Omental fat pad (tissue), 4 donors: ENCODE measurements around the gene CHI3L2. TPM values are rescaled to one million over a fixed set of nuclear protein-coding genes. Genes with fewer than 3 reads are reported as not detected.

Experiments
- ATAC-seq: fragments of 150-250 bp; one replicate; pipeline ENCODE4 v1.9.1; 2016; ENCODE audit warnings: mild to moderate bottlenecking, moderate library complexity; ENCODE audit not compliant: low FRiP score
- DNase-seq: peaks from one replicate; pipeline ENCODE4 v3.0.0-alpha.2; 2019; ENCODE audit warnings: low spot score
- total RNA-seq, 4 donors: library from RNA; depleted of rRNA; stranded (reverse); fragments of >200 nt; gene quantifications; one replicate each; pipeline ENCODE4 v1.1.0, GENCODE V29; 2016
- TF ChIP-seq, protein P1 (sequence below), 3 donors: fragments of 450-650 bp; IDR thresholded peaks; one replicate each; pipeline ENCODE4 v1.5.1; 2016 to 2017; ENCODE audit warnings: antibody characterized with exemption in 3 of 3, mild to moderate bottlenecking in 3 of 3, moderate library complexity in 2 of 3

The CHI3L2 gene
- total RNA-seq, 4 donors from 2014 or later, result 1.2 to 28.5 (median 6.1) TPM

GRCh38 chr1:111274653-111275052 is 47.1 kb downstream of the CHI3L2 start:
- DNase-seq, result no peak
- TF ChIP-seq, protein P1, sequence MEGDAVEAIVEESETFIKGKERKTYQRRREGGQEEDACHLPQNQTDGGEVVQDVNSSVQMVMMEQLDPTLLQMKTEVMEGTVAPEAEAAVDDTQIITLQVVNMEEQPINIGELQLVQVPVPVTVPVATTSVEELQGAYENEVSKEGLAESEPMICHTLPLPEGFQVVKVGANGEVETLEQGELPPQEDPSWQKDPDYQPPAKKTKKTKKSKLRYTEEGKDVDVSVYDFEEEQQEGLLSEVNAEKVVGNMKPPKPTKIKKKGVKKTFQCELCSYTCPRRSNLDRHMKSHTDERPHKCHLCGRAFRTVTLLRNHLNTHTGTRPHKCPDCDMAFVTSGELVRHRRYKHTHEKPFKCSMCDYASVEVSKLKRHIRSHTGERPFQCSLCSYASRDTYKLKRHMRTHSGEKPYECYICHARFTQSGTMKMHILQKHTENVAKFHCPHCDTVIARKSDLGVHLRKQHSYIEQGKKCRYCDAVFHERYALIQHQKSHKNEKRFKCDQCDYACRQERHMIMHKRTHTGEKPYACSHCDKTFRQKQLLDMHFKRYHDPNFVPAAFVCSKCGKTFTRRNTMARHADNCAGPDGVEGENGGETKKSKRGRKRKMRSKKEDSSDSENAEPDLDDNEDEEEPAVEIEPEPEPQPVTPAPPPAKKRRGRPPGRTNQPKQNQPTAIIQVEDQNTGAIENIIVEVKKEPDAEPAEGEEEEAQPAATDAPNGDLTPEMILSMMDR (IDR thresholded peaks at IDR 0.05), result no peak
- ATAC-seq, result peak; percentile 10

DNA sequence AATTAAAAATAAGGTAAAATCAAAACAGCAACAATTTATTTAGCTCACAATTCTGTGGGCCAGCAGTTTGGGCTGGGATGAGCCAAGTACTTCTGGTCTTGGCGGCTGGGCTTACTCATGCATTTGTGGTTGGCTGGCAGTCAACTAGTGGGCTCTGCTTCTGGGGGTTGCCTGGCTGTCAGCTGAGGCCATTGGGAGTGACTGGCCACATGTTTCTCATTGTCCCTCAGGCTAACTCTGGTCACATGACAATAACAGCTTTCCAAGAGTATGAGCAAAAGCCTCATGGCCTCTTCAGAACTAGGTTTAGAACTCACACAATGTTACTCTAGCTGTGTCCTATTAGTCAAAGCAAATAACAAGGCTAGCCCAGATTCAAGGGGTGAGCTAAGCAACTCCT is 47.6 kb downstream of the CHI3L2 start:
- TF ChIP-seq, protein P1 (IDR thresholded peaks at IDR 0.05), result no peak
- ATAC-seq (peak; percentile 57), DNase-seq (no peak)

GRCh38 chr1:111275780-111276433 is 48.4 kb downstream of the CHI3L2 start:
- no peak for DNase-seq
- TF ChIP-seq, protein P1 (IDR thresholded peaks at IDR 0.05), result no peak
- no peak for ATAC-seq

DNA sequence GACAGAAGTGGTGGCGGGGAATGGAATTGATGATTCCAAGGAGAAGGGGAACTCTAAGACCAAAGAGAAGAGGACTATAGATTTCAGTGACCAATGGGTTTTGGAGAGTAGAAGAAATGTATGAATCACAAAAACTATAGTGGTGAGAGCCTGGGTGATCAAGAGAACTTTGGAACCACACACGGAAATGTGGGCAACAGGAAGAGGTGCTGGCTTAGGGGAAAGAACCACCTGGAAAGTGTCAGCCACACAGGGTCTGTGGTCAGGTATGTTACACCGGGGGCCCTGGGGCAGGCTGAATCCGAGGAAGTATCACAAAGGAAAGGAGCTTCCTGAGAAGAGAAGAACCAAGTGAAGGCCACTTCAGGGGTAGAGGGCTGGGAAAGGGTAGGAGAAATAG is 51.6 kb downstream of the CHI3L2 start:
- ATAC-seq (no peak), DNase-seq (no peak)
- TF ChIP-seq, protein P1 (IDR thresholded peaks at IDR 0.05), result no peak

DNA sequence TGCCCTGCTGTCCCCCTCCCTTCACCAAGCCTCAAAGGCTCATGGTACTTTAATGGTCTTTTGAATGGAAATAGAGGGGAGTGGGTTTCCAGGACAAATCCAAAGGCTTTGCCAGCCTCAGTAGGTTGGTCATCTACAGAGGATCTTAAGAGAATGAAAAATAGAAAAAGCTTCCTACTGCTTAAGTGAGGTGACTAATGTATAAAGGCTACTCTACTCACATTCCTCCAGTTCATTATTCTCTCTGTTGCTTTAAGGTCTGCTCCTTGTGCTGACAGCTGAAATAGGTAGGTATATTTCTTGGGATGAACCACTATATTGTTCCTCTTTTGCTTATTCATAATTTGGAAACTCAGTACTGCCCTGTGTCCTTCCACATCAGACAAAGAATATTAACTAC is 52.8 kb downstream of the CHI3L2 start:
- ATAC-seq, result no peak
- no peak for DNase-seq

GRCh38 chr1:111281411-111281810 is 53.9 kb downstream of the CHI3L2 start:
- no peak for ATAC-seq
- TF ChIP-seq, protein P1 (IDR thresholded peaks at IDR 0.05), result no peak

More for the DNA sequence above, 52.8 kb downstream of the CHI3L2 start:
- TF ChIP-seq, protein P1 (IDR thresholded peaks at IDR 0.05), result no peak

DNA sequence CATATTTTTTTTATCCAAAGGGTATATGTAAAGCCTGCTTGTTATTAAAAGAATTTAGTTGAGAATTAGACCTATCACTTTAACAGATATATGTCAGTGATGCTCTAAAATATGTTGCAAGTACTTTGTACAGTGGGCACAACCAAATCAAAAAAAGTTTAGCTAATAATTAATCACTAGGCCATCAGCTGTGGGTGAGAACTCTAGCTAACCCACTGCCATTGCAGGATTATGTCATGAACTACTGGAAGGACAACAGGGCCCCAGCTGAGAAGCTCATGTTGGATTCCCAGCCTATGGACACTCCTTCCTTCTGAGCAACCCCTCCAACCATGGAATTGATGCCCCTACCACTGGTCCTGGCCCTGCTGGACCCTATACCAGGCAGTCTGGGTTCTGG is 56.3 kb downstream of the CHI3L2 start:
- no peak for DNase-seq
- TF ChIP-seq, protein P1 (IDR thresholded peaks at IDR 0.05), result no peak
- ATAC-seq, result no peak

More at GRCh38 chr1:111281411-111281810, 53.9 kb downstream of the CHI3L2 start:
- DNase-seq, result no peak
